IPS-20b (cell line): ENCODE results near the gene C12orf75.
"Not testable (repeated sequence)": the region's sequence is repeated elsewhere in the genome, so short reads cannot be mapped to it uniquely, and the experiment has no call there.

Source experiments
- H3K27ac ChIP-seq: one replicate; pipeline ENCODE4 v1.5.1; 2013; ENCODE audit warnings: low read length
- H3K27me3 ChIP-seq: 2 replicates; pipeline ENCODE4 v1.6.1; 2013; ENCODE audit warnings: mild to moderate bottlenecking, low read length, inconsistent platforms; ENCODE audit not compliant: insufficient read depth
- H3K36me3 ChIP-seq: 2 replicates; pipeline ENCODE4 v1.6.1; 2013; ENCODE audit warnings: low read depth, mild to moderate bottlenecking, inconsistent platforms, low read length, moderate library complexity; ENCODE audit not compliant: insufficient read depth
- H3K4me1 ChIP-seq: 2 replicates; pipeline ENCODE4 v1.6.1; 2013; ENCODE audit warnings: mild to moderate bottlenecking, control low read depth, inconsistent platforms, low read length, moderate library complexity; ENCODE audit not compliant: insufficient read depth
- H3K4me3 ChIP-seq: 2 replicates; pipeline ENCODE4 v1.5.1; 2013; ENCODE audit warnings: mild to moderate bottlenecking, low read length, inconsistent platforms
- H3K9ac ChIP-seq: 2 replicates; pipeline ENCODE4 v1.6.1; 2013; ENCODE audit warnings: low read depth, mild to moderate bottlenecking, inconsistent platforms, low read length, moderate library complexity
- H3K9me3 ChIP-seq: 2 replicates; pipeline ENCODE4 v1.6.1; 2013; ENCODE audit warnings: mild to moderate bottlenecking, low read depth, low read length, inconsistent platforms; ENCODE audit not compliant: insufficient read depth

C12orf75 gene

DNA sequence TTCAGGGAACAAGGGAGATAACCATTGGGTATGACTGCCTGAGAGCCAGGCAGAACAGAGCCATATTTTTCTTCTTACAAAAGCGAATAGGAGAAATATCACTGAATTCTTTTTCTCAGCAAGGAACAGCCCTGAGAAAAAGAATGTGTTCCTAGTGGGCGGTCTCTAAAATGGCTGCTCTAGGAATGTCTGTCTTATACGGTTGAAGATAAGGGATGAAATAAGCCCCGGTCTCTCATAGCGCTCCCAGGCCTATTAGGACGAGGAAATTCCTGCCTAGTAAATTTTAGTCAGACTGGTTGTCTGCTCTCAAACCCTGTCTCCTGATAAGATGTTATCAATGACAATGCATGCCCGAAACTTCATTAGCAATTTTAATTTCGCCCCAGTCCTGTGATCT lies 16.7 kb upstream of the C12orf75 start:
- H3K9me3 ChIP-seq, result peaks cover 19% of the 10 kb centered on the region
- H3K9ac ChIP-seq, H3K4me3 ChIP-seq, H3K36me3 ChIP-seq, H3K27ac ChIP-seq, H3K27me3 ChIP-seq, H3K4me1 ChIP-seq: not testable (repeated sequence)

DNA sequence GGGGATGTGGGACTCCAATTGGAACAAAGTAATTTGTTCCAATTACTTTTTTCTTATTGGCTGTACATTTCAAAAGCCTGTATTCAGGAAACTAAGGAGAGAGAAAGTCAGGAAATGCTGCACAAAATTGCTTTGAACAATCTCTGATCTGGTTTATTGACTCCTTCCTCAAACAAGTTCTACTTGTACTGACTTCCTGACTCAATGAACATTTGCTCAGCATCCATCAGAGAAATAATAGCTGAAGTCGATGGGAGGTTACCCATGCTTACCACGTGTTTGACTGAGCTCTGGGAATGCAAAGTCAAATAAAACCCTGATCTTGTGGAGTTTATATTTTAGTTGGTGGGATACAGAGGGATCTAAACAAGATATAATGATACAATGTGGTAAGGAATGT lies 15.4 kb upstream of the C12orf75 start:
- H3K27ac ChIP-seq, result no peak overlapping the region

DNA sequence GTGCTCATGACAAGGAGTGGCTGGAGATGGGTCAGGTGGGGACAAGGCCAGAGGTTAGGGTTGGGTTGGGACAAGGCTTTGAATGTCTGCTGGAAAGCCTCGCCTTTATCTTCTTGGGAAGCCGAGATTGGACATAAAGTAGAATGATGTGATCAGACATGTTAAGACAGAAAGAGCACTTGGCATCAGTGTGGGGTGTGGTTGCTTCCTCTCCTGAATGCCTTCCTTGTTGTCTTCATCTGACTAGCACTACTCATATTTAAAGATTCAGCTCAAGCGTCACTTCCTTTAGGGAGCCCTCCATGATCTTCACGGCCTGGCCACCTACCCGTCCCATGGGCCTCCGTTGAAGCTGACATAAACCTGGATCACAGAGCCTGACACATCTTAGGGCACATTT lies 14.8 kb upstream of the C12orf75 start:
- peaks cover 16% of the 10 kb centered on the region; the same call in 1 of the 2 replicates for H3K9me3 ChIP-seq
- no peaks in the 10 kb centered on the region for H3K4me1 ChIP-seq
- H3K27me3 ChIP-seq, result no peaks in the 10 kb centered on the region; the same call in 1 of the 2 replicates
- H3K36me3 ChIP-seq, result no peaks in the 10 kb centered on the region
- no peak overlapping the region for H3K9ac ChIP-seq
- no peak overlapping the region for H3K4me3 ChIP-seq
- H3K27ac ChIP-seq, result no peak overlapping the region

More for the DNA sequence above, 15.4 kb upstream of the C12orf75 start:
- H3K4me3 ChIP-seq, result no peak overlapping the region
- peaks cover 16% of the 10 kb centered on the region; the same call in 1 of the 2 replicates for H3K9me3 ChIP-seq
- no peaks in the 10 kb centered on the region for H3K27me3 ChIP-seq
- no peaks in the 10 kb centered on the region for H3K4me1 ChIP-seq
- H3K9ac ChIP-seq, result no peak overlapping the region
- no peaks in the 10 kb centered on the region for H3K36me3 ChIP-seq

DNA sequence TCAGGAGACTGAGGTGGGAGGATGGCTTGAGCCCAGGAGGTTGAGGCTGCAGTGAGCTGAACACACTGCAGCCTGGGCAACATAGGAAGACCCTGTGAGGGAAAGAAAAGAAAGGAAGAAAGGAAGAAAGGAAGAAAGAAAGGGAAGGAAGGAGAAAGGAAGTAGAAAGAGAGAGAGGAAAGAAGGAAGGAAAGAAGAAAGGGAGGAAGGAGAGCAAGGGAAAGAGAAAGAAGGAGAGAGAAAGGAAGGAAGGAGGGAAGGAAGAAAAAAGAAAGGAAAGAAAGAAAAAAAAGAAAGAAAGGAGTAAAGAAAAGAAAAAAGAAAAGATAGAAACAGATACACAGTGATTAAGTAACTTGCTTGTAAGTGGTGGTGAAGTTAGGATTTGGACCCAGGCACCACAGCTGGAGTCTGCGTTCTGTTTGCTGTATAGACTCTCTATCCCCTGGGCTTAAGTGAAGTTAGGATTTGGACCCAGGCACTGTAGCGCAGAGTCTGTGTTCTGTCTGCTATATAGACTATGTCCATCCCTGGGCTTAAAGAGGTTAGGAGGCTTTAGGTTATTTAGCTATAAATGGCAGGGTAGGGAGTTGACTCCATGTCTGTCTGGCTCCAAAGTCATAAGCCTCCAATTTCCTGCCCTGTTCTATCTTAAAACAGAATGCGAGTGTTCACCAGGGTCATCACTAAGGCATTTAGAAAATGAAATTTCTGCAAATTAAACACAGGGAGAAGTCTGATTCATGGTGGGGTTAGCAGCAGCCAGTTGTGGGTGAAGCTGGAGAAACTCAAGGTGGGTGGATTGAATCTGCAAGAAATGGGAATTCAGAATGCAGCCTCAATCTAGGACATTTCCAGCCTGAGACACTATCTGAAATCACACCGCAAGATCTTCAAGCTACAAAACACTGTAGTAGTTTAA lies 13.3 kb upstream of the C12orf75 start:
- peaks cover 16% of the 10 kb centered on the region; the same call in 1 of the 2 replicates for H3K9me3 ChIP-seq
- no peak overlapping the region for H3K4me3 ChIP-seq
- no peaks in the 10 kb centered on the region for H3K4me1 ChIP-seq
- H3K9ac ChIP-seq, result no peak overlapping the region
- H3K36me3 ChIP-seq, result no peaks in the 10 kb centered on the region
- H3K27me3 ChIP-seq, result no peaks in the 10 kb centered on the region; the same call in 1 of the 2 replicates
- H3K27ac ChIP-seq, result no peak overlapping the region

DNA sequence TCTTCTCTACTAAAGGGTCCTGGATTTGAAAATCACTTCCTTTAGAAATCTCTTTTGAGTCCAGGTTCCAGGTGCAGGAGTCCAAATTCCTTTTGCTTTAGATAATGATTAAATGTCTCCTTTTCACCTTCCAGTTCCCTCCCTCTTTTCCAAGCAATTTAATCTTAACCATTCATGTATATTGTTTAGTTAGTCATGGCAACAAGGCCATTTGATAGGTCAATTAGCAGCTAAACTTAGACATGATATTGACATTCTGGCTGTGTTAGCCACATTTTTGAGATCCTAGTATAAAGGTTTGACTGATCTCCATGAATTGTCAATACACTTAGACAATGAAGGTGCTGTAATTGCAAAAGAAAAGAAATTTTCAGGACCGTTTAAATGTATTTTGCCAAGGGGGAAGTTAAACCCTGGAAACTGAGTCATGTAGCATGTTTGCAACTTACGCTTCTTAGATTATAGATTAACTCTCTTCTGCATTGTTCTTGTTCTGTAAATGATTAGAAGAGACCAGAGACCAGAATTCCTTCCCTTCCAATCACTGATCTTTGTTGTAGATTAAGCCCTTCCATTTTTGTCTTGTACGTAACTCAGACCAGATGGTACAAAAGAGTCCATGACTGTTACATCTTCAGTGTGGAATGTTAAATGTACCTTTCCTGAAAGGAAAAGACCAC lies 12.4 kb upstream of the C12orf75 start:
- Histone ChIP-seq H3K4me1 (no peaks in the 10 kb centered on the region), H3K9me3 (peaks cover 16% of the 10 kb centered on the region; the same call in 1 of the 2 replicates), H3K27me3 (no peaks in the 10 kb centered on the region; the same call in 1 of the 2 replicates), H3K36me3 (no peaks in the 10 kb centered on the region), H3K9ac (no peak overlapping the region), H3K27ac (no peak overlapping the region), H3K4me3 (no peak overlapping the region)

DNA sequence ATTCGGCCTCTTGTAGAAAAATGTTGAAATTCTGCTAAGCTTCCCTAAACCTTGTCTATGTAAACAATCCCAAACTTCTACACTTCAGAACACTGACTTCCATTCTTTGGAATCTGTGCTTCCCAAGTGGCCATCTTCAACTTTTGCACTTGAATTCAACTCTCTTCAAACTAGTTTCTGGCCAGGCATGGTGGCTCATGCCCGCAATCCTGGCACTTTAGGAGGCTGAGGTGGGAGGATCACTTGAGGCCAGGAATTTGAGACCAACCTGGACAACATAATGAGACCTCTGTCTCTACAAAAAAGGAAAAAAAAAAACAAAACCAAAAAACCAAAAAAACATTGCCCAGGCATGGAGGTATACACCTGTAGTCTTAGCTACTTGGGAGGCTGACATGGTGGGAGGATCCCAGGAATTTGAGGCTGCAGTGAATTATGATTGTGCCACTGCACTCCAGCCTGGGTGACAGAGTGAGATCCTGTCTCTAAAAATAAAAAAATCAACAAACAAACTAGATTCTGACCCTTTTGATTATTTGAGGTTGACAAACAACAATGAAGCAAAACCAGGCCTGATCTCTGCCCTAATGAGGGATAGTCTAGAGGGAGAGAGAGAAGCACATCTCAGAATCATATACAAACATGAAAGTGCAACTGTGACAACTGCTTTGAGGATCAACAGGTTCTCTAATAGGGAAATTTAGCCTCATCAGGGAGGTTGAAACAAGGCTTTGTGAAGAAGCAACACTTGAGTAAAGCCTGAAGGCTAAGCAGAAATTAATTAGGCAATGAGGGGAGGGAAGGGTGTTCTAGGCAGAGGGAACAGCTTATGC lies 11.6 kb upstream of the C12orf75 start:
- Histone ChIP-seq H3K9me3 (peaks cover 13% of the 10 kb centered on the region; the same call in 1 of the 2 replicates), H3K27ac (no peak overlapping the region), H3K4me1 (no peaks in the 10 kb centered on the region), H3K36me3 (no peaks in the 10 kb centered on the region), H3K9ac (no peak overlapping the region), H3K27me3 (no peaks in the 10 kb centered on the region; the same call in 1 of the 2 replicates), H3K4me3 (no peak overlapping the region)

DNA sequence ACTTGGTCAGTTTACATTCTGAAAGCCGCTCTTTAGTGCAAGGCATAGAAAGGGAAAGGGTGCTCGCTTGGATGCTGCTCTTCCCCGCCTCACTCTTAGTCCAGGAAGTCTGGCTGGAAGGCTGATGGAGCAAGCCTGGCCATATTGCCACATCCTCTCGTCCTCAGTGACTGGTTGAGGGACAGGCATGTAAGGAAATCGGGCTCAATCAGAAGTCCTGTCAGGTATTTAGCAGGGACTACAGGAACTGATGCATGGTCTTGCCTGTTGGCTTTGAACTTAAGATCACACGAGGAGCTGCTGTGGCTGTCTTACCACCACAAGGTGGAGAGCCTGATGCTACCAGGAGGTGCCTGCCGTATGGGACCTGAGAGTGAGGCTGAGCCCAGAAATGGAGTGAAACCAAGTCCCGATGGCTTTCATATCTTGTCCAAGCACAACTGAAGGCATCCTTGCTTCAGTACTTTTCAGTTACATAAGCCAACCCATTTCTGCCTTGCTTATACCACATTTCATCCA lies 10.7 kb upstream of the C12orf75 start:
- H3K27me3 ChIP-seq, result no peaks in the 10 kb centered on the region; the same call in 1 of the 2 replicates
- no peaks in the 10 kb centered on the region for H3K36me3 ChIP-seq
- H3K9ac ChIP-seq, result no peak overlapping the region
- no peak overlapping the region for H3K4me3 ChIP-seq
- H3K27ac ChIP-seq, result no peak overlapping the region
- H3K9me3 ChIP-seq, result peaks cover 5% of the 10 kb centered on the region; the same call in 1 of the 2 replicates
- H3K4me1 ChIP-seq, result no peaks in the 10 kb centered on the region

DNA sequence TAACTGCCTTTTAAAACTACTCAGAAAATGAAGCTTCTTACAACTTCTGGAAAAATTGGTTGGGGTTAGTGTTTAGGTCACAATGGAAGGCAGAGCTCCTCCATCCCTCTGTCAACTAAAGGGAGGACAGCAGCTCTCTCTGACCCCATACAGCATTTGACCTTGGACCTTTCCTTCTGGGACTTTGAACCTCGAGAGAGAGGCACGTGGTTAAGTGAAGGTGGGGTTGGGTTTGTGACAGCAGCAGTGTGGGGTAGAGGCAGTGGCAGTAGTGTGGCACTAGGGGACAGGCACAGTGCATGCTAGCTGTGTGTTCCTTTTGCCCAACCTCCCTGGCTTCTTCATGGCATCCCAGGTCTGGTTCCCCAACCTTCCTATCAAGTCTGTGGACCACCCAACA lies 9.4 kb upstream of the C12orf75 start:
- no peaks in the 10 kb centered on the region for H3K36me3 ChIP-seq
- H3K27ac ChIP-seq, result no peak overlapping the region
- no peak overlapping the region for H3K4me3 ChIP-seq
- H3K4me1 ChIP-seq, result no peaks in the 10 kb centered on the region
- H3K9me3 ChIP-seq, result no peaks in the 10 kb centered on the region
- no peak overlapping the region for H3K9ac ChIP-seq
- H3K27me3 ChIP-seq, result no peaks in the 10 kb centered on the region; the same call in 1 of the 2 replicates

DNA sequence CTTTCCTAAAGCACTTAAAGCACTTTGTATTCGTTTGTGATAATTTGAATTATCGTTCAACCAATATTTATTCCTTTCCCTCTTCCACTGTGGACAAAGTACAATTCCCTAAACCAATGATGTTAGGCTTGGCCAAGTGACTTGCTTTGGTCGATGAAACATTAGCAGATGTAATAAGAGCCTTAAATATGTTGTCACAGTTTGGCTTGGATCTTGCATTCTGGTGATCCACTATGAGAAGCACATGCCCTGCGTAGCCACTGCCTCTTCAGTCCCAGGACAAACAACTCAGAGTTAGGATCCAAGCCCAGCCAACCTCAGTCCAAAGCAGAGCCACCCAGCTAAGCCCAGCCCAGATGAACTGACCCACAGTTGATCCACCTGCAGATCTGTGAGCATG lies 8.4 kb upstream of the C12orf75 start:
- H3K9ac ChIP-seq, result no peak overlapping the region
- no peaks in the 10 kb centered on the region for H3K4me1 ChIP-seq
- no peaks in the 10 kb centered on the region; the same call in 1 of the 2 replicates for H3K27me3 ChIP-seq
- H3K9me3 ChIP-seq, result no peaks in the 10 kb centered on the region
- no peaks in the 10 kb centered on the region for H3K36me3 ChIP-seq
- H3K4me3 ChIP-seq, result no peak overlapping the region
- no peak overlapping the region for H3K27ac ChIP-seq

DNA sequence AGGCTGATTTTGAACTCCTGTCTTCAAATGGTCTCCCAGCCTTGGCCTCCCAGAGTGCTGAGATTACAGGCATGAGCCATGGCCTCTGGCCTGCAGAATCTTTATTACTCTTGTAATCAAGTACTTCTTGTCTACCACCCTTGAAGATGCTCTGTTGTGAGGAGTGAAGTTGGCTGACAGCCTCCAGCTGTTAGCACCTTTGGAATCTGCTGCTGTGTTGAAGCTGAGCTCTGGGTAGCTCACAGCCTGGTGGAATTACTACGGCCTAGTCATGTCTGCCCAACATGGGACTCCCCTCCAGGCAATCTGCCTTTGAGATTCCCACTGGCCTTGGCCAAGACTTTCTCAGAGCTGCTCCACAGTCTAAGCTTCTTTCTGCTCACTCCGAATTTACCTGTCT lies 5.8 kb upstream of the C12orf75 start:
- Histone ChIP-seq H3K4me3 (no peak overlapping the region), H3K36me3 (no peaks in the 10 kb centered on the region), H3K9me3 (no peaks in the 10 kb centered on the region), H3K27ac (no peak overlapping the region), H3K9ac (no peak overlapping the region), H3K4me1 (peaks cover under 1% of the 10 kb centered on the region; the same call in 1 of the 2 replicates), H3K27me3 (peaks cover 19% of the 10 kb centered on the region)

DNA sequence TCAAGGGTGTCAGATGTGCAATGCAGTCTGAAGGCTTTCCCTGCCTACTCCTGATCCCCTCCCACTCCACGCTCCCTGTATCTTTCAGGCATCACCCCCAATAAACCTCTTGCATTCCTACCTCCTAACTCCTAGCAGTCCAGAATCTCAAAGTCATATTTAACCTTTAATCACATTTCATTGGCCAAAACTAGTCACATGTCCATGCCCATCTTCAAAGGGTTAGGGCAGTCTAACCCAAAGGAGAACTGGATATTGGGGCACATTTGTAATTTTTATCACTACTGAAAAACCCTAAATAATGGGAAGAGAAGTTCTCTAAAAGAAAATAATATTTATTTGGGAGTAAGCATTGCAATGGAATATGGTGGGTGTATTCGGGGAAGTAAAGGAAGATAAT lies 5.4 kb upstream of the C12orf75 start:
- Histone ChIP-seq H3K9me3 (no peaks in the 10 kb centered on the region), H3K27ac (no peak overlapping the region), H3K4me1 (peaks cover 5% of the 10 kb centered on the region; the same call in 1 of the 2 replicates), H3K36me3 (no peaks in the 10 kb centered on the region), H3K27me3 (peaks cover 23% of the 10 kb centered on the region), H3K9ac (no peak overlapping the region), H3K4me3 (no peak overlapping the region)
